Caki2 (cell line): Measurements from ENCODE around the gene PPIAL4G. TPM values are rescaled to one million over a fixed set of nuclear protein-coding genes. Genes with fewer than 3 reads are reported as not detected.
"Not testable (repeated sequence)": the region's sequence is repeated elsewhere in the genome, so short reads cannot be mapped to it uniquely, and the experiment has no call there.

Experiments used
- DNase-seq: peaks from one replicate; pipeline ENCODE4 v3.0.0-alpha.2; 2015; ENCODE audit warnings: low read depth
- in situ Hi-C: cut with HindIII; loops from 2 replicates; pipeline ENCODE4 v1.10.0; 2016; ENCODE audit warnings: low sequenced_read_pairs, low pct_unique_long_range_greater_than_20kb, mixed read lengths
- total RNA-seq: library from RNA; depleted of rRNA; stranded (reverse); fragments of >200 nt; shearing (Covaris generic); gene quantifications from 2 replicates; pipeline ENCODE4 v1.2.3, GENCODE V29; 2014; ENCODE audit warnings: low replicate concordance; rRNA removed

The PPIAL4G gene
- total RNA-seq, 1 experiment from 2014 or later: not detected

DNA sequence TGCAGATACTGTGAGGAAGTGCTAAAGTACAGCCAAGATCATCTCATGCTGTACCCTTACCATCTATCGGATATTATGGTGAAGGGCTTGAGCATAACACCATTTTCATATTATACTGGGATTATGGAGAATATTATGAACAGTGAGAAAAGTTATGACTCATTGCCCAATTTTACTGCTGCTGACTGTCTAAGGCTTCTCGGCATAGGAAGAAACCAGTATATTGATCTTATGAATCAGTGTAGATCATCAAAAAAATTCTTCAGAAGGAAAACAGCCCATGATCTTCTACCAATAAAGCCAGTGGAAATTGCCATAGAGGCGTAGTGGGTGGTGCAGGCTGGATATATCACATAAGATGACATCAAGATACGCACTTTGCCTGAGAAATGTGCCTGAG lies 47.7 kb downstream of the PPIAL4G start:
- in situ Hi-C loops: no loop called here

GRCh38 chr1:148434832-148435231 lies 48.3 kb downstream of the PPIAL4G start:
- in situ Hi-C loops: no loop called here

More for the DNA sequence above, 47.7 kb downstream of the PPIAL4G start:
- DNase-seq: no peak

DNA sequence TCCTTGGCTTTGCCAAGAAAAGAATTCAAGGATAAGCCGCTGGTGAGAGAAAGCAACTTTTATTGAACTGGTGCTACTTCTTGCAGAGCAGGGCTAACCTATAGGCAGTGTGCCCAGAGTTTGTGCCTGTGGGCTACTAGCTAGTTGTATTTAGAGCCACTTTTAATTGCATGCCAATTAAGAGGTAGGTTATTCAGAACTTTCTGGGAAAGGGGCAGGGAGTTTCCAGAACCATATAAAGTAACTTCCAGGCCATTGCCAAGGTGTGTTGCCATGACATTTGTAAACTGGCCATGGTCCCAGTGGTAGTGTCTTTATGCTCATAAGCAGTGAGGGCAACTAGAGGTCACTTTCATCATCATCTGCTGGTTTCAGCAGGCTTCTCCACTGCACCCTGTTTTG lies 50.2 kb downstream of the PPIAL4G start:
- in situ Hi-C loops, DNase-seq: not testable (repeated sequence)

More at GRCh38 chr1:148434832-148435231, 48.3 kb downstream of the PPIAL4G start:
- no peak for DNase-seq

Other genes starting within 250 kb of the PPIAL4G start
- 9.5 and 13.2 TPM in 2 replicates for gene NBPF14, start 112.7 kb upstream of the PPIAL4G start, total RNA-seq